ENCODE data around the gene TRMT61A.

DNA sequence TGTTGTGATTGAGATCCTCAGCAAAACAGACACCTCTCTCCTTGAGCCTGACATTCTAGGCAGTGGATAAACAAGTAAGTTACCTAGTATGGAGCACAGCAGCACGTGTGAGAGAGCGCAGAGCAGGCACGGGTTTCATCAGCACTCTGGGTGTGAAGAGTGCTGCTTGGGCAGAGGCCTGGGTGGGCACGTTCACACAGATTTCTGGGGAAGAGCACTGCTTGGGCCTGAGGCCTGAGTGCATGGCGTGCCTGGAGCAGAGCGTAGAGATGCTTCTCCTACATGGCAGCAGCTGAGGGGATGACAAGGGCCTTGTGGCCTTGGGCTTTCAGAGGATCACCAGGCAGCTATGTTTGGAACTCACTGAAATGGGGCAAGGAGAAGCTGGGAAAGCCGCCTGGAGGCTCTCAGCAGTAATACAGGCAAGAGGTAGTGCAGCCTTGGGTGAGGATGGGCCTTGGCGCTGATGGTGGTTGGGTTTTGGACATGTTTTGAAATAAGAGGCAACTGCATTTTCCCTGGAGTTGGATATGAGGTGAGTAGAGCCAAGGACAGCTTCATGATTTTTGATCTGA lies 23.9 kb upstream of the TRMT61A start:
- TF ChIP-seq SP1 (CRISPR knock-in tag; conservative IDR thresholded peaks at IDR 0.05) (no peak), FOXP1 (CRISPR knock-in tag; IDR thresholded peaks at IDR 0.05; ENCODE audit: borderline replicate concordance) (no peak), JUN (CRISPR knock-in tag; IDR thresholded peaks at IDR 0.05) (no peak), CBFB (CRISPR knock-in tag; IDR thresholded peaks at IDR 0.05; ENCODE audit: low read depth) (no peak), CREB1 (CRISPR knock-in tag; IDR thresholded peaks at IDR 0.05) (no peak), NR2C2 (CRISPR knock-in tag; IDR thresholded peaks at IDR 0.05) (no peak)
- TF ChIP-seq, protein P1, sequence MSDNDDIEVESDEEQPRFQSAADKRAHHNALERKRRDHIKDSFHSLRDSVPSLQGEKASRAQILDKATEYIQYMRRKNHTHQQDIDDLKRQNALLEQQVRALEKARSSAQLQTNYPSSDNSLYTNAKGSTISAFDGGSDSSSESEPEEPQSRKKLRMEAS (CRISPR knock-in tag; IDR thresholded peaks at IDR 0.05): no peak
- TF ChIP-seq, protein P2, sequence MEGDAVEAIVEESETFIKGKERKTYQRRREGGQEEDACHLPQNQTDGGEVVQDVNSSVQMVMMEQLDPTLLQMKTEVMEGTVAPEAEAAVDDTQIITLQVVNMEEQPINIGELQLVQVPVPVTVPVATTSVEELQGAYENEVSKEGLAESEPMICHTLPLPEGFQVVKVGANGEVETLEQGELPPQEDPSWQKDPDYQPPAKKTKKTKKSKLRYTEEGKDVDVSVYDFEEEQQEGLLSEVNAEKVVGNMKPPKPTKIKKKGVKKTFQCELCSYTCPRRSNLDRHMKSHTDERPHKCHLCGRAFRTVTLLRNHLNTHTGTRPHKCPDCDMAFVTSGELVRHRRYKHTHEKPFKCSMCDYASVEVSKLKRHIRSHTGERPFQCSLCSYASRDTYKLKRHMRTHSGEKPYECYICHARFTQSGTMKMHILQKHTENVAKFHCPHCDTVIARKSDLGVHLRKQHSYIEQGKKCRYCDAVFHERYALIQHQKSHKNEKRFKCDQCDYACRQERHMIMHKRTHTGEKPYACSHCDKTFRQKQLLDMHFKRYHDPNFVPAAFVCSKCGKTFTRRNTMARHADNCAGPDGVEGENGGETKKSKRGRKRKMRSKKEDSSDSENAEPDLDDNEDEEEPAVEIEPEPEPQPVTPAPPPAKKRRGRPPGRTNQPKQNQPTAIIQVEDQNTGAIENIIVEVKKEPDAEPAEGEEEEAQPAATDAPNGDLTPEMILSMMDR (IDR thresholded peaks at IDR 0.05): no peak
- TF ChIP-seq, protein P3, sequence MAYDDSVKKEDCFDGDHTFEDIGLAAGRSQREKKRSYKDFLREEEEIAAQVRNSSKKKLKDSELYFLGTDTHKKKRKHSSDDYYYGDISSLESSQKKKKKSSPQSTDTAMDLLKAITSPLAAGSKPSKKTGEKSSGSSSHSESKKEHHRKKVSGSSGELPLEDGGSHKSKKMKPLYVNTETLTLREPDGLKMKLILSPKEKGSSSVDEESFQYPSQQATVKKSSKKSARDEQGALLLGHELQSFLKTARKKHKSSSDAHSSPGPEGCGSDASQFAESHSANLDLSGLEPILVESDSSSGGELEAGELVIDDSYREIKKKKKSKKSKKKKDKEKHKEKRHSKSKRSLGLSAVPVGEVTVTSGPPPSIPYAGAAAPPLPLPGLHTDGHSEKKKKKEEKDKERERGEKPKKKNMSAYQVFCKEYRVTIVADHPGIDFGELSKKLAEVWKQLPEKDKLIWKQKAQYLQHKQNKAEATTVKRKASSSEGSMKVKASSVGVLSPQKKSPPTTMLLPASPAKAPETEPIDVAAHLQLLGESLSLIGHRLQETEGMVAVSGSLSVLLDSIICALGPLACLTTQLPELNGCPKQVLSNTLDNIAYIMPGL (CRISPR knock-in tag; IDR thresholded peaks at IDR 0.05): no peak
- TF ChIP-seq, protein P4, sequence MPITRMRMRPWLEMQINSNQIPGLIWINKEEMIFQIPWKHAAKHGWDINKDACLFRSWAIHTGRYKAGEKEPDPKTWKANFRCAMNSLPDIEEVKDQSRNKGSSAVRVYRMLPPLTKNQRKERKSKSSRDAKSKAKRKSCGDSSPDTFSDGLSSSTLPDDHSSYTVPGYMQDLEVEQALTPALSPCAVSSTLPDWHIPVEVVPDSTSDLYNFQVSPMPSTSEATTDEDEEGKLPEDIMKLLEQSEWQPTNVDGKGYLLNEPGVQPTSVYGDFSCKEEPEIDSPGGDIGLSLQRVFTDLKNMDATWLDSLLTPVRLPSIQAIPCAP (CRISPR knock-in tag; IDR thresholded peaks at IDR 0.05): no peak
- TF ChIP-seq, protein P5, sequence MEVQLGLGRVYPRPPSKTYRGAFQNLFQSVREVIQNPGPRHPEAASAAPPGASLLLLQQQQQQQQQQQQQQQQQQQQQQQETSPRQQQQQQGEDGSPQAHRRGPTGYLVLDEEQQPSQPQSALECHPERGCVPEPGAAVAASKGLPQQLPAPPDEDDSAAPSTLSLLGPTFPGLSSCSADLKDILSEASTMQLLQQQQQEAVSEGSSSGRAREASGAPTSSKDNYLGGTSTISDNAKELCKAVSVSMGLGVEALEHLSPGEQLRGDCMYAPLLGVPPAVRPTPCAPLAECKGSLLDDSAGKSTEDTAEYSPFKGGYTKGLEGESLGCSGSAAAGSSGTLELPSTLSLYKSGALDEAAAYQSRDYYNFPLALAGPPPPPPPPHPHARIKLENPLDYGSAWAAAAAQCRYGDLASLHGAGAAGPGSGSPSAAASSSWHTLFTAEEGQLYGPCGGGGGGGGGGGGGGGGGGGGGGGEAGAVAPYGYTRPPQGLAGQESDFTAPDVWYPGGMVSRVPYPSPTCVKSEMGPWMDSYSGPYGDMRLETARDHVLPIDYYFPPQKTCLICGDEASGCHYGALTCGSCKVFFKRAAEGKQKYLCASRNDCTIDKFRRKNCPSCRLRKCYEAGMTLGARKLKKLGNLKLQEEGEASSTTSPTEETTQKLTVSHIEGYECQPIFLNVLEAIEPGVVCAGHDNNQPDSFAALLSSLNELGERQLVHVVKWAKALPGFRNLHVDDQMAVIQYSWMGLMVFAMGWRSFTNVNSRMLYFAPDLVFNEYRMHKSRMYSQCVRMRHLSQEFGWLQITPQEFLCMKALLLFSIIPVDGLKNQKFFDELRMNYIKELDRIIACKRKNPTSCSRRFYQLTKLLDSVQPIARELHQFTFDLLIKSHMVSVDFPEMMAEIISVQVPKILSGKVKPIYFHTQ (CRISPR knock-in tag; IDR thresholded peaks at IDR 0.05): no peak
- TF ChIP-seq, protein P6, sequence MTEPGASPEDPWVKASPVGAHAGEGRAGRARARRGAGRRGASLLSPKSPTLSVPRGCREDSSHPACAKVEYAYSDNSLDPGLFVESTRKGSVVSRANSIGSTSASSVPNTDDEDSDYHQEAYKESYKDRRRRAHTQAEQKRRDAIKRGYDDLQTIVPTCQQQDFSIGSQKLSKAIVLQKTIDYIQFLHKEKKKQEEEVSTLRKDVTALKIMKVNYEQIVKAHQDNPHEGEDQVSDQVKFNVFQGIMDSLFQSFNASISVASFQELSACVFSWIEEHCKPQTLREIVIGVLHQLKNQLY (CRISPR knock-in tag; IDR thresholded peaks at IDR 0.05): no peak
